Coronary artery (tissue), 2 donors: Measurements from ENCODE around the gene TMEM217.

ENCODE experiments used
- DNase-seq: peaks from one replicate; pipeline ENCODE4 v3.0.0-alpha.2; 2017; ENCODE audit warnings: low spot score
- H3K27ac ChIP-seq, 2 donors: fragments of 200-600 bp; sonication (generic); one replicate each; pipeline ENCODE4 v1.5.1; 2016 to 2019
- H3K4me3 ChIP-seq: fragments of 200-600 bp; sonication (generic); 2 replicates; pipeline ENCODE4 v1.5.1; 2016; ENCODE audit warnings: mild to moderate bottlenecking, moderate library complexity
- CTCF ChIP-seq: fragments of 200-600 bp; sonication (generic); IDR thresholded peaks from one replicate; pipeline ENCODE4 v1.5.1; 2019; ENCODE audit warnings: antibody characterized with exemption

TMEM217 gene

GRCh38 chr6:37171201-37171969 is 86.6 kb downstream of the TMEM217 start:
- no peak for TF ChIP-seq CTCF
- peak; percentile 82 for DNase-seq
- Histone ChIP-seq H3K27ac (peak overlapping the region; percentile 91 to 92), H3K4me3 (peak overlapping the region; percentile 90)

DNA sequence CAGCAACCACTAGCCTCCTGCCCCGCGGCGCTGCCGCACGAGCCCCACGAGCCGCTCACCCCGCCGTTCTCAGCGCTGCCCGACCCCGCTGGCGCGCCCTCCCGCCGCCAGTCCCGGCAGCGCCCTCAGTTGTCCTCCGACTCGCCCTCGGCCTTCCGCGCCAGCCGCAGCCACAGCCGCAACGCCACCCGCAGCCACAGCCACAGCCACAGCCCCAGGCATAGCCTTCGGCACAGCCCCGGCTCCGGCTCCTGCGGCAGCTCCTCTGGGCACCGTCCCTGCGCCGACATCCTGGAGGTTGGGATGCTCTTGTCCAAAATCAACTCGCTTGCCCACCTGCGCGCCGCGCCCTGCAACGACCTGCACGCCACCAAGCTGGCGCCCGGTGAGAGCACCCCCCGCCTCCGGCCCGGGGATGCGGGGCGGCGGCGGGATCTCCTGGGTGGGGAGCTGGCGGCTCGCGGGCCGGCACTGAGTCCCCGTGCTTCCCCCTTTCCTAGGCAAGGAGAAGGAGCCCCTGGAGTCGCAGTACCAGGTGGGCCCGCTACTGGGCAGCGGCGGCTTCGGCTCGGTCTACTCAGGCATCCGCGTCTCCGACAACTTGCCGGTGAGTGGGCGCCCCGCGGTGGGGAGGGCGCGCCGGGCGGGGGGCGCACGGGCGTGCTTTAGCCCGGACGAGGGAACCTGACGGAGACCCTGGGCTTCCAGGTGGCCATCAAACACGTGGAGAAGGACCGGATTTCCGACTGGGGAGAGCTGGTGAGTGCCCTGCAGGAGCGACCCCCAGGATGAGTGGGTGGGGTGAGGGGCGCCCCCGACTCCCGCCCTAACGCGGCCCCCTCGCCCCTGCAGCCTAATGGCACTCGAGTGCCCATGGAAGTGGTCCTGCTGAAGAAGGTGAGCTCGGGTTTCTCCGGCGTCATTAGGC is 87.4 kb downstream of the TMEM217 start:
- Histone ChIP-seq H3K4me3 (peak overlapping the region; percentile 90), H3K27ac (peak overlapping the region; percentile 91 to 92)
- TF ChIP-seq CTCF: no peak
- peak; percentile 89 for DNase-seq

GRCh38 chr6:37169496-37170272 is 88.3 kb downstream of the TMEM217 start, which contains the start of gene PIM1:
PIM1 (plus strand) TSS chr6:37170152; CDS start chr6:37170576, 424 bp downstream.
- Histone ChIP-seq H3K4me3 (peak within 1 kb of the TSS; percentile 90), H3K27ac (peak within 1 kb of the TSS; percentile 97 to 99)
- DNase-seq: peak; percentile 99
- TF ChIP-seq CTCF: no peak

DNA sequence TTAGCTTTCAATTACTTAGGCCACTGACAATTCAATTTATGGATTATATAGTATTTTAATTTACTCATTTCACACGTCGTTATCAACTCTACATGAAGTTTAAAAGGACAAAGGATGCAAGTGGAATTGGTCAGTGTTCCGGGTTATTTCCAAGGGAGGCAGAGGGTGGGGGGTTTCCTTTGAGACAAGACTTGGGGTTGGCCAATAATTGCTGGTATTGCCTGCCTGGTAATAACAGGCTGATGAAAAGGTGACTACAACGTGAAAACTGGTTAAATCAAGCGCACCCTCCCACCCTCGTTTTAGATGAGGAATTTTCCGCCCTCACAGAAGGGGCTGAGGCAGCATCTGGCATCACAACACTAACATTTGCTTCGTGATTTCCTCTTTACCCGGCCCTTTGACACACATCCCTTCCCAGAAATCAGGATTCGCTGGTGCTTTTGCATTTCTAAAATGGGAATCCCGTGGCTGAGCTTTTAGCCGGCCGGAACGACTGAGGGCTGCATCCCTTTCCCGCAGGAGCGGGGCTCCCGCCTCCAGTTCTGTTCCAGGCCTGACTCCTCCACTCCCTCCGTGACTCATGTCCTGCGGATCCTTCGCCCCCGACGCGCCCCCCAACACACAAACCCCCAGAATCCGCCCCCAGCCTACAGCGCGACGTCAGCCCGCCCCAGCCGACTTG is 89.0 kb downstream of the TMEM217 start:
- Histone ChIP-seq H3K4me3 (peak overlapping the region; percentile 90), H3K27ac (peak overlapping the region; percentile 97 to 99)
- no peak for TF ChIP-seq CTCF
- no peak for DNase-seq

DNA sequence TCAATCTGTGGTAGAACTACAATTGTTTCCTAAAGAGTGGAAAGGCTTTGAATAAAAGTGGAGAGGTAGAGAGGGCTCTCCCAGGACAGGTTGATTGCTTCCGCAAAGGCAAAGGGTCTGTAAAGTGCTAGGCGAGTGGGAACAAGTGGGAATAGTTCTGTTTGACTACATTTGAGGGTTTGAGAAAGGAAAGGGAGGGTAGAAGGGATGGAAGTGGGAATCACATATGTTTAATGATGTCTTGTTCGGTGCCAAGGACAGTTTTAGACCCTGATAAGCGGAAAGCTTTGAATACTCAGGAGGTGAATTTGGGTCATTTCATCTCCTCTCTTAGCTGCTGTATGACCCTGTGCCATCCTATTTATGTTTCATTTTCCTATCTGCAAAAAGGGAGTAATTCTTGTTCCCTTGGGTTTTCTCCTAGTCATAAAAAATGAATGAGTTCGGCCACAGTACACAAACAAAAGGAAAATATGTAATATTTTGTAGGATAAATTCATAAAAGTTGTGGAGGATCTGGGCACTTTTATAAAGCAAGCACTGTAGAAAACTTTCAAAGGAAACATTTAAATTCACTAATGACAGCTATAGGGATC is 89.7 kb downstream of the TMEM217 start:
- Histone ChIP-seq H3K4me3 (no peak overlapping the region), H3K27ac (peak overlapping the region; percentile 97 to 99)
- TF ChIP-seq CTCF: no peak
- DNase-seq: no peak

DNA sequence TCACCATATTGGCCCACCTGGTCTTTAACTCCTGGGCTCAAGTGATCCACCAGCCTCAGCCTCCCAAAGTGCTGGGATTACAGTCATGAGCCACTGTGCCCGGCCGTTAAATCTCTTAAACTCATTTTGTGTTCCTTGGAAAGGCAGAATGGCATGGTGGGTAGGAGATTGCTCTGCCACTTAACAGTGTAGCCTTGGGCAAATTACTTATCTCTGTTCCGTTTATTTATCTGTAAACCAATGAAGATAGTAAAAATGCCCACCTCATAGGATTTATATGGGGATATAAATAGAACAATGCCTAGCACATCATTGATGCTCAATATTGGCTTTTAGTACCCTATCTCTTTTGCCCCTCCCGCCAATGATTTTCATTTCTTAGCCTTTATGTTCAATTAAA is 95.2 kb downstream of the TMEM217 start:
- Histone ChIP-seq H3K27ac (no peak overlapping the region), H3K4me3 (no peak overlapping the region)
- no peak for TF ChIP-seq CTCF
- no peak for DNase-seq
